NCI-H2227 (cell line): ENCODE data around the gene RNF8.
"Not testable (repeated sequence)": the region's sequence is repeated elsewhere in the genome, so short reads cannot be mapped to it uniquely, and the experiment has no call there.

Source experiments
- DNase-seq: peaks from one replicate; lab custom pipeline; 2025; ENCODE audit not compliant: unreplicated experiment; lab: John Stamatoyannopoulos, UW

The RNF8 gene

GRCh38 chr6:37353761-37354525, at the start of gene RNF8:
RNF8 (plus strand) TSS chr6:37353983; CDS start chr6:37354165, 182 bp downstream.
- peak; percentile 94 for DNase-seq

- no peak for DNase-seq
Observed at GRCh38 chr6:37304766-37305165, 49.0 kb upstream of the RNF8 start.

- no peak for DNase-seq
Observed at GRCh38 chr6:37305841-37306425, 47.9 kb upstream of the RNF8 start.

- DNase-seq: peak; percentile 49
Observed at GRCh38 chr6:37306624-37307222, 47.1 kb upstream of the RNF8 start.

GRCh38 chr6:37307484-37307883, 46.3 kb upstream of the RNF8 start:
- DNase-seq: not testable (repeated sequence)

GRCh38 chr6:37308069-37308815, 45.5 kb upstream of the RNF8 start:
- peak; percentile 93 for DNase-seq

GRCh38 chr6:37309046-37309445, 44.7 kb upstream of the RNF8 start:
- DNase-seq: no peak

- no peak for DNase-seq
Observed at GRCh38 chr6:37309692-37310091, 44.1 kb upstream of the RNF8 start.

GRCh38 chr6:37310966-37311365, 42.8 kb upstream of the RNF8 start:
- DNase-seq: no peak

GRCh38 chr6:37311741-37312473, 41.9 kb upstream of the RNF8 start:
- DNase-seq: no peak

- DNase-seq: no peak
Observed at GRCh38 chr6:37313723-37314486, 39.9 kb upstream of the RNF8 start.

GRCh38 chr6:37314487-37315156, 39.2 kb upstream of the RNF8 start:
- peak; percentile 42 for DNase-seq

GRCh38 chr6:37315157-37315515, 38.6 kb upstream of the RNF8 start:
- no peak for DNase-seq

GRCh38 chr6:37316071-37316470, 37.7 kb upstream of the RNF8 start:
- DNase-seq: no peak

- DNase-seq: no peak
Observed at GRCh38 chr6:37317312-37318038, 36.3 kb upstream of the RNF8 start.

- no peak for DNase-seq
Observed at GRCh38 chr6:37319156-37319555, 34.6 kb upstream of the RNF8 start.

GRCh38 chr6:37319856-37320480, 33.8 kb upstream of the RNF8 start:
- DNase-seq: no peak

- DNase-seq: no peak
Observed at GRCh38 chr6:37320646-37321045, 33.1 kb upstream of the RNF8 start.

GRCh38 chr6:37321101-37321500, 32.7 kb upstream of the RNF8 start:
- no peak for DNase-seq
